T-helper 2 cell treated with Interferon-gamma antibody and Interleukin-4, amounts not matched to agents 100 ng/mL and 5 ng/mL, for 36 hours (primary cell): ENCODE measurements around the gene TRERF1. TPM values are rescaled to one million over a fixed set of nuclear protein-coding genes. Genes with fewer than 3 reads are reported as not detected.

Experiments used
- intact Hi-C: fragments of 100-400 bp; cut with micrococcal nuclease; formaldehyde crosslinking; loops from one replicate; pipeline ENCODE4 v1.15.1; 2023
- total RNA-seq: library from RNA; stranded (reverse); gene quantifications from 2 replicates; pipeline ENCODE4 v1.2.3, GENCODE V29; 2022

Gene TRERF1
- total RNA-seq, 1 donor from 2014 or later = 19.7 TPM

DNA sequence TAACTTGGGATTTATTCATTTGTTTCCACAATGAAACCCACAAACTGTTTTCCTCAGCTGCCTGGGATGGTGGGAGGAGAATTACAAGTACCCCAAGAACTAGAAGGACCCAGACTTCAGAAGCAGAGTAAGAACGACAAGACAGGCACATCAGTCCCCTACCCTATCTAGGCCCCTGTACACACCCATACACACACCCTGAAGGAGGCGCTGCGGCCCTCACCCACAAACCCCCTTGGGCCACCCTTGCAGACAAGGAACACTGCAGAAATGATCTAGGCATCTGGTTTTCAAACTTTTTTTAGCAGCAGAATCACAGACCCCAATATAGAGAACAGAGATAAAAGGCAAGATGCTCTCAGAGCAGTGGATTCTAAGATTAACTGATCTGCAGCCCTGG is 55.0 kb downstream of the TRERF1 start:
- intact Hi-C loops = no loop called here

DNA sequence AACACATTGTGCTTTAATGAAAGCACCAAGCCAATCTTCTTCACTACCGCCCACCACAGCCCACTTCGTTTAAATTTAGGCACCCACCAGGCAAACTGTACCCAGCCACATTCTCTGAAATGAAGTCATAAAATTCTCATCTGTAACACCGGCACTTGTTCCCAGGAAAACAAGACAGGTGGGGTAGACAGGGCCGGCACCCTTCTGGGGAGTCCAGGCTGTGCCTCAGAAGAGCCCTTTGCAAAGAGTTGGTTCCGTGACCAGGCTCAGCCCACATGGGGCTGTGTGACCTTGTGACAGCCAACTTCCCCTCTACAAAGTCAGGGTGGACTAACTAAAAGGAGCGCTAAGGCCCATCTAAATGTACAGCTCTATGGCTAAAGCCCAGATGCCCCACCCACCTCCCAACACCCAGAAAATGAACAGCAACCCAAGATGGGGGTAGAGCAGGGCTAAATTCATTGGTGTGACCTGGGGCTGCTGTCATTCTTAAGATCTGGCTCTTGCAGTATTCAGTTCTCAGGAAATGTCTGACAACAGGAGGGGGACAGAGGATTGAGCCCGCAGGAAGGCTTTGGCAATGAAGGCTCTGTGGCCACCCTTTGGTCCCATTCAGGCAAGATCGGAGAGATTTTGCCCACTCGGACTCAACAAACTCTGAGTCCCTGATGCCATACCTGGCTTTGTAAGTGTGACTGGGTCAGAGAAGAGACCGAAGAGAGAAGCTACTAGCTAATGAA is 56.7 kb downstream of the TRERF1 start:
- intact Hi-C loops = loop anchor here (5.0 kb wide), 1 partner anchor 1318 kb away; no protein-coding TSS in a partner anchor

DNA sequence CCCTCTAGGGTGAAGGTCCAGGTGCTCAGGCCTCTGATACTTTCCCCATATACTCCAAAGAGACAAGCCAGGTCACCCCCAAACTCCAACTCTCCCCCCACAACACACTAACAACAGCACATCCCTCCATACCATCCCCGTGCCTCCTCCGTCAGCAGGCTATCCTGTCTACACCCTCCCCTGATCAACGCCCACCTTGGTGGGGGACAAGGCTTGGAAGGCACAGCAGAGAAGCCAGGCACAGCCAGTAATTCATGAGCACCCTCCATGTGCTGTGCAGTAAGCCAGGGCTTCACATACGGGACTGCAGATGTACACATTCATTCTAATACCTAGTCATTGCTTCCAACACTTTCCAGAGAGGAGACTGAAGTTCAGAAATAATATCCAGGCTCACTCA is 57.6 kb downstream of the TRERF1 start:
- intact Hi-C loops = loop anchor here (5.0 kb wide), 1 partner anchor 1317 kb away; no protein-coding TSS in a partner anchor

DNA sequence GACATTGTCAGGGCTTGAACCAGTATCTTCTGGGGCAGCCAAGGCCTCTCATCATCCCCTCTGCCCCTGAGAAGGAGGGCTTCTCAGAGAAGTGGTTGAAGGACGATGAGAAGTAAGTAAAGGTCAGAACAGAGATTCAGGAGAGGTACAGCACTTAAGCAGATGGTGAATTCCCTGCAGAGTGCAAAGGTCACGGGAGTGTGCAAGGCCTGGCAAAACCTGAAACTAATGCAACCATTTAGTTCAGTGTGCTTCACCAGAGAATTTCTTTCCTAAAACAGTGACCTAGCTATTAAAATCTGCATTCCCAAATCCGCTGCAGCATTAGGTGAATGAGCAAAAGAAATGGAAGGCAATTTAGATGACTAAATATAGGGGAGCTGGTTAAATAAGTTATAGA is 58.4 kb downstream of the TRERF1 start:
- intact Hi-C loops = loop anchor here (5.0 kb wide), 1 partner anchor 1316 kb away; no protein-coding TSS in a partner anchor

DNA sequence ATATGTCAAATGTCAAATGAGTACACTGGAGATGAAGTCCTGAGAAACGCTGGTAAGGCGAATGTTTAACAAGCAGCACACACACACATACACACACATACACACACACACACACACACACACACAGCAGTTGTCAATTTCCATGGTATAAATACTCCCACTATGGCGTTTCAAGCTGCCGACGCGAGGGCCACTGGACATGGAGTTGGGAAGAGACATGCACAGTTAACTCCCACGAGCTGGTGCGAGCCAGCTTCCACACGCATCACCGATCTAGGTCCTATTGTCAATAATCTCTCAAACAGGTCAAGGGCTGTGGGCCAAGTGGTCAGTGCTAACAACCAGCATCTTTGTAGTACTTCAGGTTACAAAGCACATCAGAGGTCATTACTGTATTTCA is 58.9 kb downstream of the TRERF1 start:
- intact Hi-C loops = loop anchor here (5.0 kb wide), 1 partner anchor 1316 kb away; no protein-coding TSS in a partner anchor

DNA sequence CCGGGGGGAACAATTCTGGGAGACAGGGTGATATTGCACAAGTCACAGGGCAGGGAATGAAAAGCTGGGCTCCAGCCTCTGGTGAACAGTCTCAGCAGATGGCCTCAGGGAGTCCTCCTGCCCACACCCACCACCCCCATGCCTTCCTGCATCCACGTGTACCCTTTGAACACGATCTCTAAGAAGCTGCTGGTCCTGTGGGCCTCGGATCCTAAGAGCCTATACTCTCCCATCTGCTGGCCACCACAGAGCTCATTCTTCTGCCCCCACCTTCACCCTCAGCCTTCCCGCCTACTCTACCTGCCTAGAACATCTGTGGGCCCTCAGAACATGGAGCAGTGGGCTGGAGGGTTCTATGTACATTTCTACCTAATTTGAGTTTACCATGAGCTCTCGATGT is 60.3 kb downstream of the TRERF1 start:
- intact Hi-C loops = loop anchor here (2.0 to 5.0 kb wide), 2 partner anchors 17 to 1314 kb away; no protein-coding TSS in a partner anchor

DNA sequence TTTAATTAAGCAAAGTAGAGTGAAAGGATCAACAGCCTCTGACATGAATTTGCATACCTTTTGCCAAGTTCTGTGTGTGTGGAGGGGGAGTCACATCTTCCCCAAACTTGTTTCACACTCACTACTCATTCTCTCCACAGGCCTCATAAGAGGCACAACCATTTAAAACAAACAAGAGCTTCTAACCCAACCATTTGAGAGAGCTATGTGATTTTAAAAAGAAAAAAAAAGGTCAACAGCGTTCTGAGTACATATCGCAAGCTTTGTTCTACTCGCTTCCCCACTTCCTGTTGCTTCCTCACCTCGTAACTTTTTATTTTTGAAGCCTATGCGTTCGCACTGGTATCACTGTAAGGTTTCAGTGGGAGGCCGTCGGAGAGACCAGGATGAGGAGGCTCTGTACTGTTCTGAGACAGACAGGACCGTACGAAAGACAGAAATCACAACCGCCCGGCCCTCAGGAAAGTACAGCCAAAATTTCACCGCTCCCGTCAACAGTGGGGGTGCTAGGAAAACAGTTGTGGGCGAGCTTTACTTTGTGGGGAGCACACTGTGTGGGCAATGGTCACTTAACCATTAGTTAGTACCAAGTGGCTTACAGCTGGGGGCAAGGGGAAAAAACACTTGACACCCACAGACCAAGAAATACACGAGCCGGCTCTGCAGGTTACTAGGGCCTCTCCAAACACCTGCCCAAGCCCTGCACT is 61.3 kb downstream of the TRERF1 start:
- intact Hi-C loops = loop anchor here (2.0 to 5.0 kb wide), 2 partner anchors 16 to 1313 kb away; no protein-coding TSS in a partner anchor

DNA sequence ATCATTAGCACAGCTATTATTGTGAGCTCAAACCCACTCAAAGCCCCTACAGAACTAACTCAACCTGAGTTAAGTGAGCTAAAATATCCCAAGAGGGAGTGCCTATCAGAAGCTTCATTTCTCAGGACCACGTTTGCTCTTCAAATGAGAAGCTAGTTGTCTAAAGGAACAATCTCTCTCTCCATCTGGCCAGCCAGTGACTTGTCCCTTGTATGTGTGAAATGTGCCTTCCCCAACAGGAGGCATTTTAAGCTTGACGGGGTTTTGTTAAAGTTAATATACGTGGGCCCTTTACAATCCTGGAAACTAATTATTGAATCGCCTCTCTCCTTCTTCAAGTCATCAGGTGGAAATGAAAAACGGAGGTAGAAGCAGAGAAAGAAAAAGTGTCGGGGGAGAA is 62.0 kb downstream of the TRERF1 start:
- intact Hi-C loops = loop anchor here (2.0 to 5.0 kb wide), 3 partner anchors 13 to 1312 kb away; no protein-coding TSS in a partner anchor

DNA sequence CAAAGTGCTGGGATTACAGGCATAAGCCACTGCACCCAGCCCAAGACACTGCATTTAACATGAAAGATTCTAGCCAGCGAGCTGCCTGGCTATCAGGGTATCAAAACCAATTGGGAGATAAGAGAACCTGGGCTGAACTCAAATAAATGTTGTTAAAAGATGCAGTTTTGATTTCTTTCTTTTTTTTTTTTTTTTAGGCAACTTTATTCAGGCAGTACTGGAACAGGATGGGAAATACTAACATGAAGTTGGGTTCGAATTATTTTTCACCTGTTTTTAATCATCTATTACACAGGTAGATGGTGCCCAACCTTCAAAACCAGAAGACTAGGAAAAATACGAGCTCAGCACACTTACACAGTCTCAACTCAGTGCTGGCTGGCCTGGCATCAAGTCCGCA is 63.7 kb downstream of the TRERF1 start:
- intact Hi-C loops = loop anchor here (2.0 kb wide), 1 partner anchor 15 kb away; no protein-coding TSS in a partner anchor

DNA sequence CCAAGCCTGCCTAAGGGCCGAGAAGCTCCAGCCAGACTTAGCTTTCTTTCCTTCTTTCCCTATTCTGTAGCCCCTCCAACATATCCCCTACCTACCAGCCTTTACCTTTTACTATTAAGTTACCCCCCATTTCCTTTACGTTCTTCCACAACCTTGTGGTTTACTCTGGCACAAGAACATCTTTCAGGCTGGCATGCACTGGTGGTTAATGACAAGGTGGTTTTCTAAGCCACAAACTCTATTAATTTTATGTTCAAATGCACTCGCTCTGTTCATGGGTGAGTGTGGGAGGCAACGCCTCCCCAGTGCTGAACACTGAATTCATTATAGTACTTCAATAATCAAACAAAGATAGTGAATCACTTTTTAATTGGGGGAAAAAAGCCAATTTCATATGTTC is 64.4 kb downstream of the TRERF1 start:
- intact Hi-C loops = no loop called here

DNA sequence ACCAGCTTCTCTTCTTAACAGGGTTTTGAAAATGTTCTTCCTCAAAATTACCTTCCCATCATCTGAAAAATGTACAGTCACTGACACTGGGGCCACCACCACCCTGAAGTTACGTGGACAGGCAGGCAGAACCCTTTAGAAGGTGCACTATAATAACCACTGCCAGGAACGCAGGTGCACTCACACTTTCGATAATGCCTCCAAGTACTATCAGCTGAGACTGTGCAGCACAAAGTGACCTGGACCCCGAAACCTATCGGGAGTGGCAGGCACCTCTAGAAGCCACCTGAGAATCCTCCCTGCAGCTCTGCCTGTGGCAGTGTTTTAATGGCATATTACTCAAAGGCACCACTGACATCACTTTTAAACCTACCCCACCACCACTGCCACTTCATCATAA is 66.4 kb downstream of the TRERF1 start:
- intact Hi-C loops = no loop called here

DNA sequence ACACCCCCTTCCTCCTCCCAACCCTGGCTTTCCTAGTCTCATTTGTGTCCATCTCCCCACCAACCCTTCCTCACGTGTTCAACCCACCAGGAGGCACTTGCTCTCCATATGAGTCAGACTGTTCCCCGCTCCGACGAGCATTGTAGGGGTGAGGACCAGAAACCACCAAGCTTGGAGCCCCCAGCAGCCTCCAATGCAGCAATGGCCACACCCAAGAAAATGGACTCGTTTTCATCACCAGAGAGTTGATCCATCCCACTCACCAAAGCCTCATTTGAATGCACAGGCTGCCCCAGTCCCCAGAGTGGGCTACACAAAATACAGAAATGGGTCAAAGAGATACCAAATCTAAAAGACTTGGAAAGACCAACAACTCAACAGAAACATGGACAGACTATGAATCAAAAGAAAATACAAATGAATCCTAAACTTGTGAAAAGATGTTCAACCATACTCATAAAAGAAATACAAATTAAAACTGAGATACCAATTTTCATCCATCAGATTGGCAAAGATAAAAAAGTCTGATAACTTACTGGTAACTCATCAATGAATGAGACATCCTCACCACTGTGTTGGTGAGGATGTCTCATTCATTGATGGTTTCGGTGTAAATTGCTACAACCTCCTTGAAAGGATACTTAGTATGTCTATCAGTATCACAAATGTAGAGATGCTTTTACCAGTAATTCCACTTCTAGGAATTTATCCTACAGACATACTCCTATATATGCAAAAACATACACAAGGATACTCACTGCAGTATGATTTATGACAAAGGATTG is 68.1 kb downstream of the TRERF1 start:
- intact Hi-C loops = no loop called here

DNA sequence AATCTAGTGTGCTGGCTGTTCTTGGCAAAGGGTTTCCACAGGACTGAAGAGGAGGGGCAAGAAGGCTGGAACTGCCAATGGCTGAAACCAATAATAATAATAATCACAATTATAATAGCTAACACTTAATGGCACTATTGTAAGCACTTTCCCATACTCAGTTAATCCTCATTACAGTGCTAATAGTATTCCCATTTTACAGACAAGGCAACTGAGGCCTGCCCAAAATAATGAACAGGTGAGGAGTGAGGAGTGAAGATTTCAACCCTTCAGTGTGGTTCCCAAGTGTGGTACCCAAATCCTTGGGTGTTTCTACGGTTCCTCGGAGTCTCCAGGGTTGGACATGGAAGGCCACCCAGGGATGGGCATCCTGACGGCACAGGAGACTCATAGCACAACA is 69.9 kb downstream of the TRERF1 start:
- intact Hi-C loops = no loop called here

DNA sequence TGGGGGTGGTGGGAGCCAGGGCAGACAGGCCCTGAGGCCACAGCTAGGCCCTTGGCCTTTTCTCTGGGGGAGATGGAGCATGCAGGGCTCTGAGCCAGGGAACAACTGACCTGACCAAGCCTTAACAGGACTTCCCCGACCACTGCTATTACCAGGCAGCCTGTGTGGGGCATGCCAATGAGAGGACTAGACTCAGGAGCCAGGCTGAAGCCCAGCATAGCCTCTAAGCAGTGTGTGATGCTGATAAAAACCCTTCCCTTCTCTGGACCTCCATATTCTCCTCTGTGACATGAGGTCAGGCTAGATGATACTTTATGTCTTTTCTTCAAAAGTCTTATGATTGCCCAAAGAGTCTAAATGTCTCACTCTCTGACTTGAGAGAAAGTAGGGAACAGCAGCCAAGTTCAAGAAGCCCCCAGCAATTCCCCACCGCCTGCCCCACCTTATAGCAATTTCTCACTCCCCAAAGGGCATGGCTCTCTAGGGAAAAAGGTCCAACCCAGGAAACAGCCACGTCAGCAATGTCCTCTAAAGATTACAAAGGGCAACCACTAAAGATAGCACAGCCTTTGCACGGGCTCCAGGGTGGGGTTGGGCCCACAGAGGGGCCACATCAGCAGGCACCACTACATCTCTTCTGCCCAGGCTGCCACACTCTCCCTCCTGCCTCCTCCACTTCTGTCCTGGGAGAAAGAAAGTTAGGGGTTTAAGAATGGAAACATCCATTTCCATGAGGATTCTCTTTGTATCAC is 71.3 kb downstream of the TRERF1 start:
- intact Hi-C loops = no loop called here

DNA sequence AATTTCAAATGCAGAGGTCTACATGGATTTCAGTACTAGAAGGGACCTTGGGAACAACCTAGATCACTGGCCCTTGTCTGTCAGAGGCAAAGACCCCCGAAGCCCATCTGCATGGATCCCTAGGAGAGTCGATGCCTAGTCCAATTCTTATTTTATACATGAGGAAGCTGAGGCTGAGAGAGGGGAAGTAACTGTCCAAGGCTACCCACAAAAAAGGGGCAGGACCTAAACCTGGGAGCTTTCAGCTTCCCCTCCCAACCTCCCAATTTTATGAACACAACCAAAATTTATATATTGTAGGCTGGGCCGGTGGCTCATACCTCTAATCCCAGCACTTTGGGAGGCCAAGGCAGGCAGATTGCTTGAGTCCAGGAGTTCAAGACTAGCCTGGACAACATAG is 73.2 kb downstream of the TRERF1 start:
- intact Hi-C loops = loop anchor here (5.0 kb wide), 1 partner anchor 74 kb away; the partner anchor contains the start of gene TRERF1

DNA sequence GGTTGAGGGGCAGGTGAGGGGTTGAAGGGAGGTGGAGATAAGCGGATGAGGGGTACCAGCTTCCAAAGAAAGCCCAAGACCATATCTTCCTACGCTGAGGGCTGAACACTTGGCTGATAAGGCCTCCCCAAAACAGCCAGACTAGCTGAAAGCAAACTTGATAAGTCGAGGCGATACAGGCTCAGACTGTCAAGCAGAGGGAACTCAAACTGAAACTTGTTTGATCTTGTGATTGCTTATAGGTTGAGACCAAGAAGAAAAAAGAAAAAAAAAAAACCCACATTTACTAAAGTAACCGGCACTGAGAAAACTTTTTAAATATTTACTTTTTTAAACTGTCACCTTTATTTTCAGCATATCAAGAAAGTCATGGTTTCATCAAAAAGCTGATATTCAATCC is 73.6 kb downstream of the TRERF1 start:
- intact Hi-C loops = loop anchor here (5.0 kb wide), 1 partner anchor 74 kb away; the partner anchor contains the start of gene TRERF1

DNA sequence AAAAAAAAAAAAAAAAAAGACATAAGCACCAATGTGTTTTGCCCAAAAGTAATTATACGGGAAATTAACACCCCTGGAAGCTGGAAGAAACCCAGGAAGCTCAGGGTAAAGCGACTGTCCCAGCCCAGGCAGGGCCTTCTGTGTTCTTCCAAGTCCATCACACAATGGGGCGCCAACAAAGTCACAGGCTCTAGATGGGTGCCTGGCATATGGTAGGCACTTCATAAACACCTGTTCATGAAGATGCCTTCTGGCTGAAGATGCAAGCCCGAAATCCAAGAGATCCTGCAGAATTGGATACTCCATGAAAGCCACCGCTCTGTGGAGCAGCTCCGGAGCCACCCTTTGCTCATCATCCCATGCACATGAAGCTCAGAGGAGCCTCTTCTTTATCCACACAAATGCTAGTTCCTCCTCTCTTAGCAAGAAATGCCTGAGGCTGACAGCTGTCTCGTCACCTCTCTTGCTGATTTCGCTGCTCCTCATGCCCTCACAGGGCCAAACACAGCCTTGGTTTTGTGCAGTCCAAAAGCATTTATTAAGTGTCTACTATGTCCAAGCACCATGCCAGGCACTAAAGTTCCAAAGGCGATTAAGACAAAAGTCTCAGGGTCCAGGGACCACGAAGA is 76.6 kb downstream of the TRERF1 start:
- intact Hi-C loops = loop anchor here (2.0 to 5.0 kb wide), 2 partner anchors 16 to 77 kb away; partner anchors contain the start of gene TRERF1

DNA sequence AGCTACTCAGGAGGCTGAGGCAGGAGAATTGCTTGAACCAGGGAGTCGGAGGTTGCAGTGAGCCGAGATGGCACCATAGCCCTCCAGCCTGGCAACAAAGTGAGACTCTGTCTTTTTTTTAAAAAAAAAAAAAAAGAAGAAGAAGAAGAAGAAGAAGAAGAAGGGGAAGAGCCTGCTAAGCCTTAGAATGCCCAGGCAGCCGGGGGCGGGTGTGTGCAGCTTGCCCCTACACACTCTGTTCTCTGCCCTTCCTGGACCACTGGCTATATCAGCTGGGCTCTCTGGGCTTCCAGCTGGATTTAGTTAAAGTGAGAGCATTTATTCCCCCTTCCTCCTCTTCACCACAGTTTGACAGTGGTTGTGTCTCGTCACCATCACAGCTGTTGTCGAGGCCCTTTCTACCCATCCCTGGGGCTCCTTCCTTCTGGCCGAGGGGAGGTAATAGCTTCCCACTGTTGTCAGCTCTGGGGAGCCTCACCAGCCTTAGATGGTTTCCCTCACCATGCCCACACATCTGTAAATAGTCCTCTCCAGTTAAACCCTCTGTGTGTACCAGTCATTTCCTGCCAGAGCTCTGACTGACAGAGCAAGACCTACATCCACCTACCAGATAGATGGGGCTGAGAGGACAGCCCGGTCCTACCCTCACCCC is 77.6 kb downstream of the TRERF1 start:
- intact Hi-C loops = loop anchor here (2.0 kb wide), 1 partner anchor 17 kb away; no protein-coding TSS in a partner anchor

DNA sequence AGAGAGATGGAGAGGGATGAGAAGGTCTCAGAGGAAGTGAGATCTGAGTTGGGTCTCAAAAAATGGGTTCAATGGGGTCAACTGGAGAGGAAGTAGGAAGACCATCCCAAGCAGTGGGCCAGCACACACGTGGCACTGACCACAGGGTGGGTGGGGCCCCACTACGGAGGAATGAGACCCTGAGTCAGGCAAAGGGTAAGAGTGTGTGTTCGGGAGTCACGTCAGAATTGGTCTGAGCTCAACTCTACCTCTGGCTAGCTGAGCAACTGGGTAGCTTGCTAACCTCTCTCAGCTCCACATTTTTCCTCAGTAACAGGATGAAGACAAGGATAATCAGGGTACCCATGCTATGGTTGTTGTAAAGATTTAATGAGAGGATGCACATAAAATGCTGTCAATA is 79.0 kb downstream of the TRERF1 start:
- intact Hi-C loops = no loop called here
